ENCODE measurements around the gene PTGDS. TPM values are rescaled to one million over a fixed set of nuclear protein-coding genes. Genes with fewer than 3 reads are reported as not detected.

Gene PTGDS
- polyA plus RNA-seq, 4 donors: 27.8 to 104 (median 33.5) TPM

DNA sequence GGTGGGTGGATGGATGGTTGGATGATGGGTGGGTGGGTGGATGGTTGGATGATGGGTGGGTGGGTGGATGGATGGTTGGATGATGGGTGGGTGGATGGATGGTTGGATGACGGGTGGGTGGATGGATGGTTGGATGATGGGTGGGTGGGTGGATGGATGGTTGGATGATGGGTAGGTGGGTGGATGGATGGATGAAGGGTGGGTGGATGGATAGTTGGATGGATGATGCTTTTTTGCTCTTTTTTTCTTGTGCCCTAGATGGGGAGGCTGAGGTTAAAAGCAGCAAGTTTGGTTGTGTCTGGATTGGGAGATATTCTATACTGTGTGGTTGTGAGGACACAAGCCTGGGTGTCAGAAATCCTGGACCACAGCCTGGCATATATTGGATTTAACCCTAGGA, 19.8 kb upstream of the PTGDS start:
- no peak for DNase-seq (ENCODE audit: low read depth in 4 of 4, low spot score in 3 of 4)

DNA sequence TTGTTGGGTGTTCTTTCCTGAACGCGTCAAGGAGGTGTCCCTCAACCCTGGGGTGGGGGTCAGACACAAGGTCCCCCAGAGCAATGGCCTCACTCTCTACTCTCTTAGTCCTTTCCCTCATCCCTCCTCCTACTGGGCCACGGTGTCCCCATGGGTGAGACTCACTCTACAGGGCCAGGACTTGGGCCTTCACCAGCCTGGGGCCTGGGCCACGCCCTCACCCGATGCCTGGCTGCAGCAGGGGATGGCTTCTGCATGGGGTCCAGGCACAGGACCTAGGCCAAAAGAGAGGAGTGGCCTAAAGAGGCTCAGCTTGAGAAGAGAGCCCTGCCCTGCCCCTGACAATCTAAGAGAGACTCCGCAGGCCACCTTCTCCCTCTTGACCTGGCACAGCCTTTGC, 19.4 kb upstream of the PTGDS start:
- no peak for DNase-seq (ENCODE audit: low read depth in 4 of 4, low spot score in 3 of 4)

DNA sequence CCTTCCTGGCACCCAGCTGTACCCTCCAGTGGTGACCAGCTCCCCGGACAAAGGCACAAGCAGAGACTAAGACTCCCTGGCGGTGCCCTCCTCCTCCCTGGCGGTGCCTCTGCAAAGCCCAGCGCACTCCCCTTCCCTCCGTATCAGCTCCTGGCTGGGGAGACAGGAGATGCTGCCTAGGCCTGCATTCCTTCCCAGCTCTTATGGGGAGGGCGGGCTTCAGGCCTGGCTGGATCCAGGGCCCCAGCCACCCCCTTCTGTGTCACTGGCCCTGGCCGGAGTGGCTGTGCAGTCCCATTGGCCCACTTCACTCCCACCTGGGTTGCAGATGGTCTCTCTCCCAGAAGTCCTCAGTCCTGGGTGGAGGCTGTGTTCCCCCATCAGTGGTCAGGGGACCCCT, 18.8 kb upstream of the PTGDS start:
- DNase-seq (ENCODE audit: low read depth in 4 of 4, low spot score in 3 of 4): no peak

DNA sequence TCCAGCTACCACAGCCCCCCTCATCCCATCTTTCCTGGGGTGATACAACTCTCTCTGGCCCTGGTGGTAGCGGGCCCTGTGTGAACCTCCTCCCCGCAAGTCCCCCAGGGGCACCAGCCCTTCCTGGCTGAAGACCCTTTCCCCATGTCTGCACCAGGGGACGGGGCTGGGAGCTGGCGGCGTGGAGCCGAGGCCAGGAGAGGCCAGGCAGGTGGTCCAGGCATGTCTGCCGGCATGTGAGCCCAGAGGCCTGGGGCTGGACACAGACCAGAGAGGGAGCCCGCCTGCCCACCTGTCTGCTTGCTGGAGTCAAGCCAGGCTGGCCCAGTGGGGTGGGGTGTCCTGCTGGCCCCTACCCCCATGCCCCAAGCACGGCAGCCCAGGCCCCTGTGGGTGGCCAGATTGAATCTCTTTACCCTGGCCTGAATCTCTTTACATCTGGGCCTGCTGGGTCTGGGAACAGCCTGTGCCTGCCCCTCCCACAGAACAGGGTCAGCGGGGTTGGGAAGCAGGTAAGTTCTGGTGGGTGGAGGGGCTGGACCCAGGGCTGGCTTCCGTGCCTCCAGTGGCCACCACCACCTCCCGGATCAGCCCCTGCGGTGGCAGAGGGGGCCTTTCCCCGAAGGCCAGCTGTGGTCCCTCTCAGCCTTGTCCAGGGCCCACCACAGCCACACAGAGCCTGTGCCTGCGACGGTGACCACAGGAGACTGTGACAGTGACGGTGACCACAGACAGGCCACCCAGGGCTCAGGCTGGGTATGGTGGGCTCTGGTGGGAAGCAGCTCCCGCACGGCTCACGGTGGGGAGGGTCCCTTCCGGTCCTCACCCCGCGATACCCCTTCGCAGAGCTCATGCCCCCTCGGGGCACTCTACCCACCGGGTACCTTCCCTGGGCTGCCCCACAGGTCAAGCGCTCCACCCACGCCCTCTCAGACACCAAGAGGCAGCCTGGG, 18.1 kb upstream of the PTGDS start:
- no peak for DNase-seq (ENCODE audit: low read depth in 4 of 4, low spot score in 3 of 4)

DNA sequence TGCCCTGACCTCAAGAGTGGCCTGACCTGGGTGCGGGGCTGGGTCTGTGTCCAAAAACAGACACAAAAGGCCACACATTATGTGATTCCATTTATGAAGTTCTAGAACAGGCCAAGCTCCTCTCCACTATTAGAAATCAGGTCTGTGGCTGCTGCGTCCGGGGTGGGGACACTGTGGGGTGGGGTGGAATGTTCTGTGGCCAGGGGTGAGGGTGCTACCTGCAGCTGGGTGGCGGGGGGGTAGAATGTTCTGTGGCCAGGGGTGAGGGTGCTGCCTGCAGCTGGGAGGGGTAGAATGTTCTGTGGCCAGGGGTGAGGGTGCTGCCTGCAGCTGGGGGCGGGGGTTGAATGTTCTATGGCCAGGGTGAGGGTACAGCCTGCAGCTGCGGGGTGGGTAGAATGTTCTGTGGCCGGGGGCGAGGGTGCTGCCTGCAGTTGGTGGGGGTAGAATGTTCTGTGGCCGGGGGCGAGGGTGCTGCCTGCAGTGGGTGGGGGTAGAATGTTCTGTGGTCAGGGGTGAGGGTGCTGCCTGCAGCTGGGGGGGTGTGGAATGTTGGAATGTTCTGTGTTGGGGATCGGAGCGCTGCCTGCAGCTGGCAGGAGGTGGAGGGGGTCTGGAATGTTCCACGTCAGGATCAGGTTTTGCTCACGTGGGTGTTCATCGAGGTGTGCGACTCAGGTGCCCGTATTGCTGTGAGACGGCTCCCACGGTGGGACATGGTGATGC, 16.9 kb upstream of the PTGDS start:
- DNase-seq (ENCODE audit: low read depth in 4 of 4, low spot score in 3 of 4): no peak

DNA sequence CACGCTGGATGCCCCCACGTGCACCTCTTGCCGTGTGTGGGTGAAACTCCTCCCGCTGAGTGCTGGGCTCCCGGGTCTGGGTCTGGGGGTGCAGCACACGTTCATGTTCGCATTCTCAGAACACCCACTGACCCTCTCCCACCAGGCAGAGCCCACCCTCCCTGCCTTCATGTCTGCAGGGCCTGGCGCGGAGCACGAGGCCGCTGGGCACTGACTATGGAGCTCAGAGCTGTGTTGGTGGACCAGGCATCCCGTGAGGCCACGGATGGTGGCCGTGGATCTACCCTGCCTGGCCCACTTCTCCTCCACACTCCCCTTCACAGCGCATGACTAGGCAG, 16.4 kb upstream of the PTGDS start:
- DNase-seq (ENCODE audit: low read depth in 4 of 4, low spot score in 3 of 4): no peak

DNA sequence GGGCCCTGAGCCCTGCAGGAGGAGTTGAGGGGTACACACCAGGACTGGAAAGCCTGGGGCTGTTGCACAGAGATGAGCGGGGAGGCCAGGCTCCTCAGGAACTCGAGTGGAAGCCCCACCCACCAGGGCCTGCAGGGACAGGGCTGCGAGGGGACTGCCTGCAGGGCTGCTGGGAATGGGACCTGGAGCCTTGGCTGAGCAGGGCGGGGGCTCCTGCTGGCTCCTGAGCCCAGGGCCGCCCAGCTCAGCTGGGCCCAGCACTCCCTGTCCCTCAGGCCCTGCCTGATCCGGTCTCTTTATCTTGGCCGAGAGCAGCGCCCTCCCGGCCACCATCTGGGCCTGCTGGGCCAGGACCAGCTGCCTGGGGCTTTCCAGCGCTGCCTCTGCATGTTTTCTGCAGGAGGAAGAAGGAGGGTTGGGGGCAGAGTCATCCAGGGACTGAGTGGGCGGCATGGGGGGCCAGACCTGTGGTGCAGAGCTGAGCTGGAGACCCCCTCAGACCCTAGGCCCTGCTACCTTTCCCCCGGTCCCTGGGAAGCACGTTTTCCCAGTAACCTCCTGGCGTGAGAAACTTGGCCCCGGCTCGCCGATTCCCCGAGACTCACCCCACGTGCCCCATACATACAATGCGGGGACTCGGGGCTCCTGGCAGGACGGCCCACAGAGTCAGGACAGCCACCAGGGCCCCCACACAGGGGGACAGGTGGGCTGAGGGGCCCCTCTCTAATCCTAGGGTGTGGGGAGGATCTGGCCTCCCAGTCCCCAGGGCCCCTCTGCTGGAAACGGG, 15.8 kb upstream of the PTGDS start:
- DNase-seq (ENCODE audit: low read depth in 4 of 4, low spot score in 3 of 4): no peak

DNA sequence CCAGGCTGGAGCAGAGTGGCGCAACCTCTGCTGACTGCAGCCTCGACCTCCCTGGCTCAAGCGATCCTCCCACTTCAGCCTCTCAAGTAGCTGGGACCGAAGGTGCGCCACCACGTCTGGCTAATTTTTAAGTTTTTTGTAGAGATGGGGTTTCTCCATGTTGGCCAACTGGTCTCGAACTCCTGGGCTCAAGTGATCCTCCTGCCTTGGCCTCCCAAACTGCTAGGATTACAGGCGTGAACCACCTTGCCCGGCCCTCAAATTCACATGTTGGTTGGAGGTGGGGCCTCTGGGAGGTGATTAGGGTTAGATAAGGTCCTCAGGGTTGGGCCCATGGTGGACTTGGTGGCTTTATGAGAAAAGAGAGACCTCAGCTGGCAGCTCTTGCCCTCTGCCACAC, 15.1 kb upstream of the PTGDS start:
- no peak for DNase-seq (ENCODE audit: low read depth in 4 of 4, low spot score in 3 of 4)

DNA sequence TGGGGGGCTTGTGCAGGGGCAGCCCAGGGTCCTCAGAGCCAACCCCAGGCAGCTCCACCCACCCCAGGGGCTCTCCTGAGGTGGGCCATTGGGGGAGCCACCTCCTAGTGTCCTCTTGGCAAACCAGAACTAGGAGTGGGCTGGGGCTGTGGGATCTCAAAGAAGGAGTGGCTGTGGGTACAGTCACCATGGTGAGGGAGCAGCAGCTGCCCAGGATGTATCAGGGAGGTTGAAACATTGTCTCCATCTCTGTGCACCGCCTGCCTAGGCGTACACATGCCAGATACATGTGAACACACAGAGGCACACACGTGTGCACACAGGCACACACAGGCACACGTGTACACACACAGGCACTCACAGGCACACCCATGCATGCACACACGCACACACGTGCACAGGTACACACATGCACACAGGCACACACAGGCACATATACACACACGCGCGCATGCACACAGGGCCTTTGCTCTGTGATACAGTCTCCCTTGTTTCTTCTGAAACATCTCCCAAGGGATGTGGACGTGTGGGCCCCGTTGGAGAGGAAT, 14.5 kb upstream of the PTGDS start:
- no peak for DNase-seq (ENCODE audit: low read depth in 4 of 4, low spot score in 3 of 4)

DNA sequence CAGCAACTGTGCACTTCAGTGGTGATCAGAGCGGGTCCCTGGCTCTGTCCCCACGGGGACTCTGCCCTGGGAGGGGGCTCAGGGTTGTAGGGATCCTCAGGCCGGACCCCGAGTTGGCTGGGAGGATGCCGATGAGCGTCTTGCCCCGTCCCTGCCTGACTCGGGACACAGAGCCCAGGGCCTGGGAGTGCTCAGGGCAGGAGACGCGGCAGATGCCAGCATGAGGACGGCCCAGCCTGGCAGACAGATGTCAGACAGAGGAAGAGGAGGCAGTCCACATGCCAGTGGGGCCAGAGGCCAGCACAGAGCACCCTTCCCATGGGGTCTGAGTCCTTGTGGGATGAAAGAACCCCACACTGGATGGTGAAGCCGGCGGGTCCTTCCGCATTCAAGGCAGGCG, 14.0 kb upstream of the PTGDS start:
- no peak for DNase-seq (ENCODE audit: low read depth in 4 of 4, low spot score in 3 of 4)

DNA sequence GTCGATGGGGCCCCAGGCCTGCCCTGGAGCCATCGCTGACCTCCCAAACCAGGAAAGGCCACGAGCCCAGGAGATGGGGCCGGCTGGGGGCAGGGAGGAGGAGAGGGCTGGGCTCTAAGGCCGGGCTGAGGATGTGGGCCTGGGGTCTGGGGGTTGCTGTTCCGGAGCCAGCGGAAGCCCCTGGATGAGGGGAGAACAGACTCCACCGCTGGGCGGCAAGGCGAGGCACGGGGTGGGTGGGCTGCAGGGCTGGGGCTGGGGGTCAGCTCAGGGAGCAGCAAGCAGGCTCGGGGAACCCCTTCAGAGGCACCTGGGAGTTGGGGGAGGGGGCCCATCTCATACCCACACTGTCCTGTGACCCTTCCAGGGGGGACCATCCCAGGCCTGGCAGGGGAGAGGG, 13.6 kb upstream of the PTGDS start:
- DNase-seq (ENCODE audit: low read depth in 4 of 4, low spot score in 3 of 4): no peak

DNA sequence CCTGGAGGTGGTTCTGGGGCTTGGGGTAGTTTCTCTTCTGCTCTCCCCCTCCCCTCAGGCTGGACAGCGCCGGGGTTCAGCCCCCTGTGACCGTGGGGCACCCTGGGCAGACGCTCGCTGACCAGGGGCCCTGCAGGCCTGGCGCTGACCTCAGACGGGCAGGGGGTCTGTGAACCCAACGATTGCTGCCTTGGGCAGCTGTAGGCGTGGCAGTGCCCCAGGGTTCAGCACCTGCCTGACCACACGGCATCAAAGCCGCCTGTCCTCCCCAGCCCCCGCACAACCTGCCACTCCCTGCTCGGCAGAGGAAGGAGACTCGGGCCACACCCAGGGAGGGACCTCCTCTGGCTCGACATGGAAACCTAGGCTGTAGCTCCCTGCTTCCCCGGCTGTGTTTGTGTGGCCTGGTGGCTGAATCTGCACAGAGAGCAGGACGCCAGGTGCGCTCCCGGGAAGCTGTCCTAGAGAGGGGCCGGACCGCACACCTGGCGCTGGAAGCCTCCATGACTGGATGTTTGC, 13.1 kb upstream of the PTGDS start:
- DNase-seq (ENCODE audit: low read depth in 4 of 4, low spot score in 3 of 4): no peak

DNA sequence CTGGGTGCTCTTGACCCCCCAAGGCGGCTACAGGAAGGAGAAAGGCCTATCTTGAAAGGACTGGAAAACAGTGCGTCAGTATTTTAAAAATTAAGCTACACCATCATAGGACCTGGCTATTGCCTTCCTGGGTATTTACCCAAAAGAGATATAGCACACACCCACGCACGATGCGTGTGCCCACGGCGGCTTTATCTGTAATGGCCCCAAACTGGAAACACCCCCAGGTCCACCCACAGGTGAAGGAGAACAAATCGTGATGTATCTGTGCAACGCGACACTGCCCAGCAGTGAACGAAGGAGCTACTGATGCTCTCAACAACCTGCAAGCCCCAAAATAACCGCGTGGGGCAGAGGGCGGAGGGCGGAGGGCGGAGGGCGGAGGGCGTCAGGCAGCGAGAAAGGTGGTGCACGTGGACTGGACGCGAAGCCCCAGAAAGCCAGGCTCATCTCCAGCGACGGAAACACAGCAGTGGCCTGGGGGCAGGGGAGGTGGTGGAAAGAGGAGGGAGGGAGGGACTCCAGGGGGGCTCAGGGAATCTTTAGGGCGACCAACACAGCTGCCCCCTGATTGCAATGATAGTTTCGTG, 12.4 kb upstream of the PTGDS start:
- no peak for DNase-seq (ENCODE audit: low read depth in 4 of 4, low spot score in 3 of 4)

DNA sequence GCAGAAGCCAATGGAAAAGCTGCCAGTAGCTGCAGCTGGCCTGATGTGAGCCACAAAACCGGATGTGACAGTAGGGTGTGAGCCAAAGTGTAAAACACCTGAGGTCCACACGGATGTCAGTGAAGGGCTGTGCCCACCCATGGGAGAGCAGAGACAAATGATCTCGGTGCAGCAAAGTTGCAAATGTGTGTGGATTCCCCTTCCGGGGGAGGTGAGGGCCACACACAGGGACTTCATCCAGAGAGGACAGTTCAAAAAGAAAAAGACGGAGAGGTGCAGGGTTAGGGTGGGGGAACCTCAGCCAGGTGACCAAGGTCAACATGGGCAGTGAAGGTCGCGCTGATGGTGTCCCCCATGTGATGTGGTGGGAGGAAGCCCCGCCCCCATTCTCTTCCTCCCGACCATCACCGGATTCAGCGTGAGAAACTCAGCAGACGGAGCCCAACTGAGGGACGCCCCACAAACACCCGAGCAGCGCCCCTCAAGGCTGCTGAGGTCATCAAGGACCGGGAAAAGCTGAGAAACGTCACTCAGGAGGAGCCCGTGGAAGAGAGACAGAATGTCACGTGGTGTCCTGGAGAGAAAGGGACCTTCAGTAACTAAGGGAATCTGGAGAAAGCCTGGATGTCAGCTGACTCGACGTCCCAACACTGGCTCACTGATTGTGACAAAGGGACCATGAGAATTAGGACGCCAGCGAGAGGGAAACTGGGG, 11.4 kb upstream of the PTGDS start:
- no peak for DNase-seq (ENCODE audit: low read depth in 4 of 4, low spot score in 3 of 4)

DNA sequence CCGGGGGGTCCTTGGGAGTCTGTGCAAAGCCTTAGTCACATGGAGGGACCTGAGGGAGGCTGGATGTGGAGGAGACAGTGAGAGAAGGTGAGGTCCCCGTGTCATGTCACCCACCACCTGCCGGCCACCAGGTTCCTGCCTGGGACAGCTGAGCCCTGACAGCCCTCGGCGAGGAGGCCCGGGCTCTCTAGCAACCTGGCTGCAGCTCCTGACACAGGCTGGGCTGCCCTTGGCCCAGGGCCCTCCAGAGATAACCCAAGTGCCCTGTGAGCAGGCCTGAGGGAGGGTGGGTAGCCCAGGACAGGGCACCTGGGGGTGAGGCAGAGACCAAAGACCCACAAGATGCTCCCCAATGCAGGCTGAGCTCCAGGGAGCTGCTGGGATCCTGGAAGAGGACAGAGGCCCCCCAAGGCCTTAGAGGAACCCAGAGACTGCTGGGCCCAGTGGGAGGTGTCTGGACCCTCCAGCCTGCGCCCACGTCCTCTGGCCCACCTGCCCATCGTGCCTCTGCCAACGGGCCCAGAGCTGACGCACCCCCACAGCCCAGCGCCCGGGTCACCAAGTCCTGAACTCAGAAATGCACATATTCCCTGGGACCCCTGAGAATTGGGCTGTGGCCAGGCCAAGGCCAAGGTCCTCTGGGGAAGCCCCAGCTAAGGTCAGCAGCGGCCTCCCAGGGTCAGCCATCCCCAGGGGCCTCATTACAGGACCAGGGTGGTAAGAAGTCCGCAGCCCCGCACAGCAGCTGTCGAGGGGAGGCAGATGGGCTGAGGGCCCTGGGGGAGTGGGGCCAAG, 8.8 kb upstream of the PTGDS start:
- DNase-seq (ENCODE audit: low read depth in 4 of 4, low spot score in 3 of 4): no peak

DNA sequence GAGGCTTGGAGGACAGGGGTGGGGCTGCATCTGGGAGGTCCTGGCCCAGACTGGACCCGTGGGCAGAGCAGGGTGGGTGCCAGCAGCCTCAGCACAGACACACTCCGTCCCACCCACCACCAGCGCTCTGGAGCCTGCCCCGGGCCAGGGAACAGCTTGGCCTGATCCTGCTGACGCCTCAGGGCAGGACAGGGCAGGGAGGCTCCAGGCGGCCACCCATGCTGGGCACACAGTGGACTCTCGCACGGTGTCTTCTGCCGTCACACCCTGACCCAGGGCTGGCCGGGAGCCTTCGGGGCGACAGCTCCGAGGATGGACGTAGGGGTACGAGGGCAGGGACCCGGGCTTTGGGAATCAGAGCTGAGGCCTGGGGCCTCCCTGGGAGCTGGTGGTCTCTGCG, 8.2 kb upstream of the PTGDS start:
- DNase-seq (ENCODE audit: low read depth in 4 of 4, low spot score in 3 of 4): no peak

DNA sequence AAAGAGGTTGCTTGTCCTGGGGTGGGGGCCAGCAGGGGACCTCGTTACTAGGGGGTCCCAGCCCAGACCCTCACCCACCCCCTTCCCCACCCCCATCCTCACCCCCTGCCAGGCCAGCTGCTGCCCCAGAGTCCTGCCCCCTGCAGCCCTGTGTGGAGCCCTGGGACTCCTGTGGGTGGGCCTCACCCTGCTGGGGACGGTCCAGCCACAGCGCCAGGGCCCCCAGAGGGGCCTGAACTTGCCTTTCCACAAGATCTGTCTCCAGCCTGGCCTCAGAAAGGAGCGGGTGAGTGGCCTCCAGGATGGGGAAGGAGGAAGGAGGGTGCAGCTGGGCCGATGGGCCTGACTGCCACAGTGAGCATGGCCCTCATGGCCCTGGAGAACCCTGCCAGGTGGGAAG, 7.5 kb upstream of the PTGDS start:
- no peak for DNase-seq (ENCODE audit: low read depth in 4 of 4, low spot score in 3 of 4)

DNA sequence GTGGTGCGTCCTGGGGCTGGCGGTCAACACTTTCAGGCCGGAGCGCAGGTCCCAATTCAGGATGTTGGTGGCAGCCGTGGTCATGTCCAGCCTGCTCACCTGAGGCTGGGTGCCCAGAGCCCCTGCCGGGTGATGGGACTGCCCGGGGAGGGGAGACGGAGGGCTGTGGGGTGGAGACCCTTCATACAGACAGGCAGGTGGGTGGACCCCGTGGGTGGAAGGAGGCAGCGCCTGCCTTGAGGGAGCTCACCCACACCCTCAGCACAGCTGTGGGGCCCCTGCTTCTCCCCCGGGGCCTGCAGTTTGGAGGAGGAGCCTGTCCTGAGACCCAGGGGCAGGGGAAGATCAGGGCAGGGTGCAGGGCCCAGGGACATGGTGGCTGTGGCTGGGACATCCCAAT, 6.9 kb upstream of the PTGDS start:
- no peak for DNase-seq (ENCODE audit: low read depth in 4 of 4, low spot score in 3 of 4)

DNA sequence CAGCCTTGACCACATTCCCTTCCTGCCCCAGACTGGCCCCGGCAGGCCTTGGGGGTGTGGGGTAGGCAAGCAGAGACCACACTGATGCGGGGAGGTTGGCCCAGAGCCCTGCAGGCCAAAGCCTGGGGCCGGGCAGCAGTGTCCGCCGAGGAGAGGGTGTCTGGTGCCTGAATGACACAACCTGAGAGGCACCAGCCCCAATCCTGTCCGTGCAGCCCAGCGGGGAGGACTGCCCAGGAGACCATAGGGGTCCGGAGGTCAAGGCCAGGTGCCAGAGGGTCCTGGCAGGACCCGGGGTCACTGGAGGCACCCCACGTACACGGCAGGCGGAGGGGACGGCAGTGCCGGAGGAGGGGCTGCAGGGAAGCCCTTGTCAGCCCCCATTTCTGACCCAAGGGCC, 5.6 kb upstream of the PTGDS start:
- no peak for DNase-seq (ENCODE audit: low read depth in 4 of 4, low spot score in 3 of 4)

All from right renal pelvis (tissue), 4 donors.